Activated CD8-positive, alpha-beta T cell treated with anti-CD3 and anti-CD28 coated beads for 36 hours (primary cell): ENCODE results near the gene NCR3LG1. TPM values are rescaled to one million over a fixed set of nuclear protein-coding genes. Genes with fewer than 3 reads are reported as not detected.

ENCODE experiments used
- ATAC-seq: fragments of 200-7000 bp; cut with Tn5 transposase; one replicate; pipeline ENCODE4 v1.10.0; 2021; ENCODE audit warnings: mild to moderate bottlenecking, moderate library complexity
- CTCF ChIA-PET: fragments of 350-600 bp; sonication (Branson Sonifier 250); formaldehyde crosslinking; loops from one replicate; lab custom pipeline; 2021; ENCODE audit warnings: antibody characterized with exemption; lab: Charles Lee
- POLR2A ChIA-PET: fragments of 350-600 bp; sonication (Branson Sonifier 250); formaldehyde crosslinking; loops from one replicate; lab custom pipeline; 2021; ENCODE audit warnings: antibody characterized with exemption; lab: Charles Lee
- DNase-seq: peaks from one replicate; pipeline ENCODE4 v3.0.0-alpha.2; 2020
- H3K27ac Mint-ChIP-seq: one replicate; pipeline ENCODE4 v1.8.0; 2021; ENCODE audit warnings: mild to moderate bottlenecking, mixed read lengths
- H3K27me3 Mint-ChIP-seq: one replicate; pipeline ENCODE4 v1.8.0; 2021; ENCODE audit warnings: mixed read lengths
- H3K36me3 Mint-ChIP-seq: one replicate; pipeline ENCODE4 v1.8.0; 2021; ENCODE audit warnings: low read depth, mixed read lengths
- H3K4me1 Mint-ChIP-seq: one replicate; pipeline ENCODE4 v1.8.0; 2021; ENCODE audit warnings: low read depth, mixed read lengths
- H3K4me3 Mint-ChIP-seq: one replicate; pipeline ENCODE4 v1.8.0; 2021; ENCODE audit warnings: mild to moderate bottlenecking, moderate library complexity, mixed read lengths
- H3K9me3 Mint-ChIP-seq: one replicate; pipeline ENCODE4 v1.8.0; 2021; ENCODE audit warnings: mixed read lengths
- intact Hi-C: fragments of 100-400 bp; cut with micrococcal nuclease; formaldehyde crosslinking; loops from one replicate; pipeline ENCODE4 v1.10.0; 2022
- total RNA-seq, 2 experiments: library from RNA; stranded (reverse); gene quantifications; one replicate each; pipeline ENCODE4 v1.2.3, GENCODE V29; 2021
- TF ChIP-seq, protein P1 (sequence below): fragments of 200-600 bp; IDR thresholded peaks from one replicate; pipeline ENCODE4 v1.8.0; 2022; ENCODE audit warnings: antibody characterized with exemption, mild to moderate bottlenecking

NCR3LG1 gene
- 1 to 10 TPM; 3.4 to 4.2 TPM for total RNA-seq

DNA sequence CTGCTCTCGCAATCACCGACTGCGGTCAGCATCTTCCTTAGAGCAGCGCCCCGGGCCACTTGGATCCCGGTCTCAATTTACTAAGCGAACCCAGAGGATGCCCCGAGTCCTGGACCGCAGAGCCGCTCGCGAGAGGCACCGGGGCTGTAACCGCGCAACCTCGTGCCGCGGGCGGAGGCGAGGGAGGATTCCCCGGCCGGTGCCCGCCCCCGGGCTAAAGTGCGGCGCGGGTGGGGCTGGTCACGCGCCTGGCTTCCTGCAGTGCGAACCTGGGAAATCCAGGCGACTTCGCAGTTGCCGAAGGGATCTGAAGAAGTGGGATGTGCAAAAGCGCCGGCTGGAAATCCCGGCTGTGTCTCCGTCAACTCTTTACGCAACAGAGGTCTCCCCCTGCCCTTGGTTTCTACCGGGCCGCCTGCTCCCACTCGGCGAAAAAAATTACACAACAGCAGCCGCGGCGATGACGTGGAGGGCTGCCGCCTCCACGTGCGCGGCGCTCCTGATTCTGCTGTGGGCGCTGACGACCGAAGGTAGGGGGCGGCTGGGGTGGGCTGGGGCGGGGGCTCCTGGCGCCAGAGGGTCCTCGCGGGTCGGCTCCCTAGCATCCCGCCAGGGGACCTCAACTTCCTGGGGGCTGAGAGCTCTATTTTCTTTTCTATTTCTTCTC lies at the start of gene NCR3LG1:
Gene NCR3LG1 (plus strand): TSS at position 291 of the 667 bp plus-strand sequence. CDS start 170 bp downstream, at position 461.
- Mint-ChIP-seq H3K27ac (peak within 1 kb of the TSS; percentile 91), H3K36me3 (peaks cover 10% of the 10 kb centered on the region), H3K4me3 (peak within 1 kb of the TSS; percentile 87), H3K27me3 (no peaks in the 10 kb centered on the region), H3K4me1 (peaks cover 34% of the 10 kb centered on the region), H3K9me3 (no peaks in the 10 kb centered on the region)
- DNase-seq (peak; percentile 71), ATAC-seq (peak; percentile 28)
- intact Hi-C loops = loop anchor here (5.0 kb wide), 3 partner anchors 54 to 119 kb away; partner anchors contain the start of gene NUCB2
- POLR2A ChIA-PET = interaction anchor here (1.0 to 2.0 kb wide), 3 partner anchors 71 to 76 kb away, joined by 3 to 7 read pairs (median 3); partner anchors contain the start of gene NUCB2
- CTCF ChIA-PET = interaction anchor here (3.7 kb wide), 1 partner anchor 122 kb away, joined by 20 read pairs; no protein-coding TSS in a partner anchor
- TF ChIP-seq, protein P1, sequence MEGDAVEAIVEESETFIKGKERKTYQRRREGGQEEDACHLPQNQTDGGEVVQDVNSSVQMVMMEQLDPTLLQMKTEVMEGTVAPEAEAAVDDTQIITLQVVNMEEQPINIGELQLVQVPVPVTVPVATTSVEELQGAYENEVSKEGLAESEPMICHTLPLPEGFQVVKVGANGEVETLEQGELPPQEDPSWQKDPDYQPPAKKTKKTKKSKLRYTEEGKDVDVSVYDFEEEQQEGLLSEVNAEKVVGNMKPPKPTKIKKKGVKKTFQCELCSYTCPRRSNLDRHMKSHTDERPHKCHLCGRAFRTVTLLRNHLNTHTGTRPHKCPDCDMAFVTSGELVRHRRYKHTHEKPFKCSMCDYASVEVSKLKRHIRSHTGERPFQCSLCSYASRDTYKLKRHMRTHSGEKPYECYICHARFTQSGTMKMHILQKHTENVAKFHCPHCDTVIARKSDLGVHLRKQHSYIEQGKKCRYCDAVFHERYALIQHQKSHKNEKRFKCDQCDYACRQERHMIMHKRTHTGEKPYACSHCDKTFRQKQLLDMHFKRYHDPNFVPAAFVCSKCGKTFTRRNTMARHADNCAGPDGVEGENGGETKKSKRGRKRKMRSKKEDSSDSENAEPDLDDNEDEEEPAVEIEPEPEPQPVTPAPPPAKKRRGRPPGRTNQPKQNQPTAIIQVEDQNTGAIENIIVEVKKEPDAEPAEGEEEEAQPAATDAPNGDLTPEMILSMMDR = no peak

DNA sequence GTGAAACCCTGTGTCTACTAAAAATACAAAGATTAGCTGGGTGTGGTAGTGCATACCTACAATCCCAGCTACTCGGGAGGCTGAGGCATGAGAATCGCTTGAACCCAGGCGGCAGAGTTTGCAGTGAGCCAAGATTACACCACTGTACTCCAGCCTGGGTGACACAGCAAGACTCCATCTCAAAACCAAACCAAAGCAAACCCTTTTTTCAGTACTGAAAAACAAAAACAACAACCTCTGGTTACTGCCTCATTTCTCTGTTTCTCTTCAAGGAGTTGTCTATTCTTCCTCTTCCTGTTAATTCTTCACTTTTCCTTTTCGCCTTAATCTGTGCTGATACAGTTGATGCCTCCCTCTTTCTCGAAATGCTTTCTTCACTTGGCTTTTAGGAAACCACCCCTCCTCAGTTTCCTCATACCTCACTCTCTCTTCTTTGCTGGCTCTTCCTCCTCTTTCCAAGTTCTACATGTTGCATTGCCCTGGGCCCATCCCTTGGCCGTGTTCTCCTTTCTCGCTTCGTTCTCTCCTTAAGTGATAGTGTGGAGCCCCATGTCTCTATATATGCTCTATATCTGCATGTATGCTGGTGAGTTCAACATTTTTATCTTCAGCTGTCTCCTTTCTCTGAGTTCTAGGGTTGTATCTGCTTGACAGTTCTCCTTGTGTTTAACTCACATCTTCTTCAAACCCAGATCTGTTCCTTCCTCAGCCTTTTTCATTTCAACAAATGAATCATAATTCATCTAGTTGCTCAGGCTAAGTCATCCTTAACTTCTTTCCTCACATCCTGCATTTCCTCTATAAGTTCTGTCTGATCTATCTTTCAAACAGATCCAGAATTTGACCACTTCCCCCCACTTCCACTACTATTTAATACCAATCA lies 38.0 kb upstream of the NCR3LG1 start:
- no peak for ATAC-seq
- Mint-ChIP-seq H3K36me3 (peaks cover 21% of the 10 kb centered on the region), H3K4me1 (no peaks in the 10 kb centered on the region), H3K4me3 (no peak overlapping the region), H3K9me3 (no peaks in the 10 kb centered on the region), H3K27me3 (no peaks in the 10 kb centered on the region), H3K27ac (no peak overlapping the region)
- TF ChIP-seq, protein P1 = no peak
- no peak for DNase-seq
- ChIA-PET CTCF (interaction anchor here (1.0 to 1.8 kb wide), 5 partner anchors 10 to 84 kb away, joined by 3 to 10 read pairs (median 4); no protein-coding TSS in a partner anchor), POLR2A (no interaction called here)
- intact Hi-C loops = no loop called here

DNA sequence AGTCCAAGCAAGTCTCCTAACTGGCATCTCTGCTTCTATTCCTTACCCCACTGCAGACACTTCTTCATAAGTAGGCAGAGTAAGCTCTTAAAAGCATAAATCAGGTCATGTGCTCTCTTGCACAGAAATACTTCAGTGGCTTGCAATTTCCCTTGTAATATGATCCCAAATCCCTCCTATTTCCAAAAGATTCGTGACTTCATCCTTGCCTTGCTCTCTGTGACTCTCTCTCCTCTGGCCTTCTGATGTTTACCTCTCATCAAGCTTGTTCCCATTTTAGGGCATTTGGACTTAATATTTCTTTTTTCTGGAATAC lies 37.4 kb upstream of the NCR3LG1 start:
- H3K27ac Mint-ChIP-seq = no peak overlapping the region
- POLR2A ChIA-PET = no interaction called here
- intact Hi-C loops = no loop called here

GRCh38 chr11:17314904-17315426 lies 36.6 kb upstream of the NCR3LG1 start:
- intact Hi-C loops = no loop called here
- Mint-ChIP-seq H3K36me3 (peaks cover 27% of the 10 kb centered on the region), H3K4me1 (no peaks in the 10 kb centered on the region), H3K9me3 (no peaks in the 10 kb centered on the region), H3K4me3 (no peak overlapping the region), H3K27me3 (no peaks in the 10 kb centered on the region), H3K27ac (no peak overlapping the region)
- ChIA-PET CTCF (interaction anchor here (0.8 to 1.8 kb wide), 5 partner anchors 15 to 86 kb away, joined by 3 to 10 read pairs (median 4); no protein-coding TSS in a partner anchor), POLR2A (no interaction called here)
- ATAC-seq = peak; percentile 17
- TF ChIP-seq, protein P1 = no peak
- DNase-seq = no peak

More for the DNA sequence above, 37.4 kb upstream of the NCR3LG1 start:
- Mint-ChIP-seq H3K4me1 (no peaks in the 10 kb centered on the region), H3K9me3 (no peaks in the 10 kb centered on the region), H3K36me3 (peaks cover 23% of the 10 kb centered on the region), H3K4me3 (no peak overlapping the region), H3K27me3 (no peaks in the 10 kb centered on the region)
- ATAC-seq (no peak), DNase-seq (no peak)
- CTCF ChIA-PET = interaction anchor here (1.5 to 1.8 kb wide), 4 partner anchors 14 to 85 kb away, joined by 3 to 10 read pairs (median 4); no protein-coding TSS in a partner anchor
- TF ChIP-seq, protein P1 = no peak
